Measurements from ENCODE around the gene MBTPS1.
A peak's percentile ranks its signal among the peaks of the same experiment; 100 is the strongest.

The MBTPS1 gene

GRCh38 chr16:84069540-84069939, 47.2 kb downstream of the MBTPS1 start:
- DNase-seq, result no peak

DNA sequence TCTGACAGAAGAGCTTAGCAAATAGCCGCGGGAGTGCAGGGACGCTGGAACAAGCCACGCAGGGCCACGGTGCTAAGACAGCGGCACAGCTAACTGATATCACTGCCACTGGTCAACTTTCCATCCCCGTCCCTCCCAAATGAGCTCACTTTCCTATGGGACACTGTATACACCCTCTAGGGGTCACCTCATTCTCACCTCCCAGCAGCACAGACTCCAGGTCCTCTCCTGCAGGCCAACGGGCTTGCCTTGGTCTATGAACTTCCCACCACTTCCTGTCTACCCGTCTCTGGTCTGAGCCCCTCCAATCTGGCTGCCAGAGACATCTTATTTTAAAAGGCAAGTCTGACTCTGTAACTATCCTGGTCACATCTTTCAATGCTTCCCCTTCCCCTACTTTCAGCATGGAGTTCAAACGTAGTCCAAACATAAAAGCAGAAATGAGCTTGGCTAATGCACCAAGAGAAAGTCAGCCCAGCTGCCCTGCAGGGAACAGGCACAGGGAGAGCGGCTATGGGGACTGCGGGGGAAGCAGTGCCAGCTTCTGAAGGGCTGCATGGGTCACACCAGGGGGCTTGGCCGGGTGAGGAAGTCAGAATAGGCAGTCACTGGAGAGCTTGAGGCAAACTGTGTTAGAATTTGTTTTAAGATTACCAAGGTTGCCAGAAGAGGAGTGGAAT, 47.8 kb downstream of the MBTPS1 start:
- DNase-seq, result no peak

- DNase-seq, result no peak
These were observed 48.7 kb downstream of the MBTPS1 start for GRCh38 chr16:84068041-84068440.

DNA sequence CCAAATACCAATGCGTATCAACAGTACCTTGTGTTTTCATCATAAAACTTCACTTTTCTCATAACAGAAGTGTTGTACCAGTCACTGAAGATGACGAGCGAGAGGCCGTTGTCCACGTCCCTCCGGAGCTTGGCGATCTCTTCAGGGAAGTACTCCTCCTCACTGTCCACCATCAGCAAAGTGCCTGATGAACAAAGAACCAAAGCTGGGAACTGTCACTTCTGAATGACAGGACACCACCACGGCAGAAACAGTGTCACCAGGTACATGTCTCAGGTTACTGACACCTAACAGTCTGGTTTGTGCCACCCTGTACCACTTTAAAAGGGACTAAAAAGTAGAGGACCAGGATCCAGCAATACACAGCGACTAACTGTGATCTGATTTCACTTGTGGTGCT, 49.1 kb downstream of the MBTPS1 start:
- DNase-seq, result no peak

DNA sequence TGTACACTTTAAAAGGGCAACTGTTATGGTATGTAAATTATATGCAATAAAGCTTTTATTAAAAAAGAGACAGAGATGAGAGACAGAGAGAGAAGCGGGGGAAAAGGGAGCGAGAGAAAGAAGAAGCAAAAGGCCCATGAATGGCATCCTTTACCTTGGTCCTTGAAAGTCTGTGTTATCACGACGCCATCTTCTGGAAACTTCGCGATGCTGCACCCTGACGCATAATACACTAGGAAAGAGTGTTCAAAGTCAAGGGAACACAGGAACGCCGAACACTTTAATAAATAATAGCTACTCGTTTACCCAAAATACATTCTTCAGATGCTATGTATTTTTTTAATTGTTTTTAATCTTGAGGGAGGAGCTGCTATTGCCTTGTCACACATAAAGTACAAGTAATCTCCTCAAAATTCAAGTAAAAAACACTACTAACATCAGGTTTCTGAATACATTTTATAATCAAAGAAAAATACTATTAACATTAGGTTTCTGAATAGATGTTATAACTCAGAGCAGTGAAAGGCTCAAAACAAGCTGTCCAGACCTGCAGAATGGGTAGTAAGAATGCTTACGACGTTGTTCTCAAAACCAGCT, 51.1 kb downstream of the MBTPS1 start:
- peak; percentile 31 for DNase-seq

DNA sequence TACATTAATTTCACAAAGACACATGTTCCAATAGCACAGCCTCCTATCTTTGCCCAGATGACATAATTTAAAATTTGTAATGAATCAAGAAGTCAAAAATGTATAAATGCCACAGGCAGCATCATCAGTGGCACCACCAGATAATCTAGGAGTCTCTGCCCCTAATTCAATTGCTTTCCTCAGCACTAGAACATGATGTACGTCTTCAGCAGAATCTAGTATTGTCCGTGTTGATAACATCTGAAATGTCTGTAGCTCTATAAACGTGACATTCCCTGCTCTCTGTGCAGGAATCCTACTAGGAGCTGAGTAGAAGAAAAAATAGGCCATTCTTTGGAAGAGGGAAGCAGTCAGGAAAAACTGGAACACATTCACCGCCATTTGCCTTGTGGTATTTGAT, 52.8 kb downstream of the MBTPS1 start:
- DNase-seq, result no peak

DNA sequence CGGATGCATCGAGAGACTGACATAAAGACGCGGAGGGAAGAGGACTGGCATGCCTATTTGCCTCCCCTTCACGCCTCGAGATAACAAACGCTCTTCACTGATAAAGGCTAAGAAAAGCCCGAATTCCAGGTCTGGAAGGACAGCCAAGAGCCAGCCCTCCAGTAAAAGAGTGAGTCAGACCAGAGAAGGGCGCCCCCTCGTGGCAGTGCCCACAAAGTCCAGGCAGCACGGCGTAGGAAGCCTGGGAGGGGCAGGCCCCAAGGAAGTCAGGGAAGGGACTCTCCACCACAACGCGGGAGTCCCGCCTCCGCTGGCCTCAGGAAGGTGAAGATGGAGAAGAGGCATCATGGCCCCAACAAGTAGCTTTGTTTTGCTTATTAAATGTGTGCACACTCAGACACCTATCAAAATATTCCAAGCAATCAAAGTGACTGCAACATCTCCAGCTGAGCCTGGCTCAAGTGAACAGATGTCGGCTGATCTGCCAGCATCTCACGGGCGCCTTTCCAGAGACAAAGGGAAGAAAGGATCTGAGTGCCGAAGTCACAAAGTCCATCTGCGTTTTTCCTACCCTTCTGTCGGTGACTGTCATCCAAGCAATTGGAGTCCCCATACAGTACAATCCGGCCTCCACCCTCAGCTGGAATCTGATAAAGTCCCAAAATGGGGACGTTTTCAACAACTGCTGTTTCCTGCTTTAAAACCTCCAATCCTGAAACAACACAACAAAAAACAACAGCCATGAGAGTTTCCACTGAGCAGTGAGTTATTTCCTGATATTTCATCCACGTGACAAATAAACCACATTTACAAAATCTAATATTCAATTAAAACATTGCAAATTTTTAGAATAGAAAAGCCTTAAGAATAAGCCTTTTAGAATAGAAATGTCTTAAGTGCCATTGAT, 53.8 kb downstream of the MBTPS1 start:
- DNase-seq, result peak; percentile 87

GRCh38 chr16:84061236-84061819, 55.4 kb downstream of the MBTPS1 start:
- DNase-seq, result no peak

GRCh38 chr16:84059946-84060901, 56.5 kb downstream of the MBTPS1 start:
- no peak for DNase-seq

- no peak for DNase-seq
These were observed 57.6 kb downstream of the MBTPS1 start for GRCh38 chr16:84059111-84059510.

GRCh38 chr16:84058664-84059063, 58.1 kb downstream of the MBTPS1 start:
- no peak for DNase-seq

DNA sequence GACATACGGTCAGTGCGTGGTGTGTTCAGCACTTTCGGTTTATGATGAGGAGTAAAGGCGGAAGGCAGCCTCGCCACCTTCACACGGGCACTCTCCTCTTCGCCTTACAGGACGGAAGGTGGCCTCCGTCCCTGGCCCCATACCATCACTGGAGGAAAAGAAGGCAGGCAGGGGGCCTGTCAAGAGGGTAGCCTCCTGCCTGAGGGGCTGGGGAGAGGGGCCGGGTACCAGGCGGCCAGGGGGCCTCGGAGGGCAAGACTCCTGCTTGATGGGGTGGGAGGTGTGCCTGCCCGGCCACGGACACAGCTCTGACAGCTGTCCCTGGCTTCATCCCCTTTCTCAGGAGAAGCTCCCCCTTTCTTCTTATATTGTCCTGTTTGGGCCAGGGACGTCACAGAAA, 58.5 kb downstream of the MBTPS1 start:
- DNase-seq, result no peak

GRCh38 chr16:84056933-84057332, 59.8 kb downstream of the MBTPS1 start:
- DNase-seq, result no peak

GRCh38 chr16:84055801-84056634, 60.7 kb downstream of the MBTPS1 start:
- DNase-seq, result no peak

- no peak for DNase-seq
These were observed 61.4 kb downstream of the MBTPS1 start for GRCh38 chr16:84055366-84055765.

- DNase-seq, result no peak
These were observed 61.8 kb downstream of the MBTPS1 start for GRCh38 chr16:84054916-84055315.

GRCh38 chr16:84054271-84054670, 62.5 kb downstream of the MBTPS1 start:
- DNase-seq, result no peak

GRCh38 chr16:84053237-84053636, 63.5 kb downstream of the MBTPS1 start:
- no peak for DNase-seq

- DNase-seq, result no peak
These were observed 64.6 kb downstream of the MBTPS1 start for GRCh38 chr16:84052071-84052622.

- no peak for DNase-seq
These were observed 66.4 kb downstream of the MBTPS1 start for GRCh38 chr16:84050316-84050715.

Data from NCI-H226 (cell line).